GM12872 (cell line): ENCODE data around the gene SCTR.

Source experiments
- CTCF ChIP-seq: IDR thresholded peaks from 3 replicates; pipeline ENCODE4 v1.5.1; 2011; ENCODE audit warnings: low read depth, mild to moderate bottlenecking, low read length, moderate library complexity; ENCODE audit not compliant: insufficient read depth

SCTR gene

GRCh38 chr2:119416299-119416923 lies 107.9 kb downstream of the SCTR start:
- no peak for TF ChIP-seq CTCF

GRCh38 chr2:119415630-119416029 lies 108.7 kb downstream of the SCTR start:
- TF ChIP-seq CTCF, result no peak

GRCh38 chr2:119414894-119415293 lies 109.4 kb downstream of the SCTR start:
- no peak for TF ChIP-seq CTCF

- TF ChIP-seq CTCF, result no peak
These were observed 114.8 kb downstream of the SCTR start for GRCh38 chr2:119409506-119409905.

- no peak for TF ChIP-seq CTCF
These were observed 116.1 kb downstream of the SCTR start for GRCh38 chr2:119408221-119408619.

- TF ChIP-seq CTCF, result peak; percentile 74
These were observed 116.7 kb downstream of the SCTR start for GRCh38 chr2:119407430-119408220.

GRCh38 chr2:119405151-119405550 lies 119.1 kb downstream of the SCTR start:
- no peak for TF ChIP-seq CTCF
